Left colon (tissue), 2 donors: ENCODE results near the gene BORCS5. TPM values are rescaled to one million over a fixed set of nuclear protein-coding genes. Genes with fewer than 3 reads are reported as not detected.
"Not testable (repeated sequence)": the region's sequence is repeated elsewhere in the genome, so short reads cannot be mapped to it uniquely, and the experiment has no call there.

Experiments used
- ATAC-seq: fragments of 200-7000 bp; cut with Tn5 transposase; one replicate; pipeline ENCODE4 v1.9.1; 2020; ENCODE audit warnings: mild to moderate bottlenecking, moderate library complexity
- DNase-seq, 2 donors: peaks; one replicate each; pipeline ENCODE4 v3.0.0-alpha.2; 2020
- intact Hi-C, 2 donors: fragments of 100-400 bp; cut with DNase I in 1 of 2; cut with micrococcal nuclease in 1 of 2; formaldehyde crosslinking; loops; one replicate each; pipeline versions ENCODE4 v1.11.2 to v1.14.0; 2022; cut with DNase I, micrococcal nuclease
- total RNA-seq, 2 donors: library from RNA; stranded (reverse); fragmentation: NEBNext Ultra II Directional; extraction: Animal tissue kit (Norgen Biotek cat#: 25700); gene quantifications; one replicate each; pipeline ENCODE4 v1.2.1, GENCODE V29; 2021
- donor health status: DM: no; HTN: no; CAD: no.
- donor health status: DM: yes; HTN: yes; CAD: no.

Gene BORCS5
- total RNA-seq, 2 donors from 2014 or later = 12.2 to 13.8 TPM

GRCh38 chr12:12349711-12350665 is 6.9 kb upstream of the BORCS5 start, which contains the start of gene MANSC1:
TSS of gene MANSC1 (minus strand) at chr12:12350242. CDS start at chr12:12343314, 6,928 bp downstream.
- peak; percentile 76 for ATAC-seq
- intact Hi-C loops = no loop called here

GRCh38 chr12:12350868-12351463 is 5.9 kb upstream of the BORCS5 start:
- ATAC-seq (peak; percentile 77), DNase-seq (no peak)
- intact Hi-C loops = no loop called here

More at GRCh38 chr12:12349711-12350665, 6.9 kb upstream of the BORCS5 start, which contains the start of gene MANSC1:
- peak; percentile 80 to 85 for DNase-seq

GRCh38 chr12:12351468-12352185 is 5.3 kb upstream of the BORCS5 start:
- DNase-seq, intact Hi-C loops, ATAC-seq: not testable (repeated sequence)

DNA sequence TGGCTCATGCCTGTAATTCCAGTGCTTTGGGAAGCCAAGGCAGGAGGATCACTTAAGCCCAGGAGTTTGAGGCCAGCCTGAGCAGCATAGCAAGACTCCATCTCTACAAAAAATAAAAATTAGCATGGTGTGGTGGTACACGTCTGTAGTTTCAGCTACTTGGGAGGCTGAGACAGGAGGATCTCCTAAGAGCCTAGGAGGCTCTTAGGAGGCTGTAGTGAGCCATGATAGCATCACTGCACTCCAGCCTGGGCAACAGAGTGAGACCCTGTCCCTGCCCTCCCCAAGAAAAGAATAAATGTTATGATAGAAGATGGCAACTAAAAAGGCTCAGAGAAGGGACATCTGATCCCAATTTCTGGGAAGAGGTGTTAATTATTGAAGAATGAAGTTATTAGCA is 3.6 kb upstream of the BORCS5 start:
- ATAC-seq = no peak
- intact Hi-C loops = no loop called here
- DNase-seq = no peak

DNA sequence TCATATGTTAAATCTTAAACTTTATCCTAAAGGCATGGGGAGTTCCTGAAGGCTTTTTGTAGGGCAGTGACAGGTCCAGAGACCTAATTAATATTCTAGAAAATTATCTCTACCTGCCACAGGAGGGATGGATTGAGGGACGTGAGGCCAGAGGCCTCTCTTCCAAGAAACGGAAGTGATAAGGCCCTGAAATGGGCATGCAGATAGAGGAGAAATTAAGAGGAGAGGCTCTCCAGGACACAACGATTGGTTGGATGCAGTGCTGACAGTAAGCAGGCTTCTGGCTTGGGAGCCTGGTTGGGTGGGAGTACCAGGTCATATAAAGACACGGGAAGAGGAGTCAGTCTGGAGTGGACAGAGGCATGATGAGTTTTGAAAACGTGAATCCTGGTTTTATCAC is 3.1 kb upstream of the BORCS5 start:
- no peak for DNase-seq
- intact Hi-C loops = no loop called here
- no peak for ATAC-seq

DNA sequence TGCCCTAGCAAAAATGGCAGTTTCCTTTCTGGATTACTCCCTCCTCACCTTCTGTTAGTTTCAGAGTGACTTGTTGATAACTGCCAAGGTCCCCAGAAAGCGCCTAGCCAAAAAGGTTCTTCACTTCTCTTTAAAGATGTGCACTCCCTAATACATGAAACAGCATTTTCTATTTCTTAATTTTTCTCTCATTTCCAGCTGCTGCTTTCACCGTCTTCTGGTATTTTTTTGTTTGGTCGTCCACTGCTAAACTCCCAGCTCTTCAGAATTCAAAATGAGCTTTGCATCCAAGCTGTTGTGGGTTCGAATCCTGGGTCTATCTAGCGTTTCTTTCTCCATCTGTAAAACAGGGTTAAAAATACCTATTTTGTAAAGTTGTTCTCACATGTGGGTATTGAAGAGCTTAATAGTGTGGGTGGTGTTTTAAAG is 397 bp upstream of the BORCS5 start:
- ATAC-seq = no peak
- DNase-seq = no peak
- intact Hi-C loops = no loop called here

- intact Hi-C loops = no loop called here
- DNase-seq = no peak
- no peak for ATAC-seq
Observed at GRCh38 chr12:12357719-12358461, 1.0 kb downstream of the BORCS5 start.

GRCh38 chr12:12358528-12358927 is 1.6 kb downstream of the BORCS5 start:
- DNase-seq = no peak
- ATAC-seq = no peak
- intact Hi-C loops = no loop called here

DNA sequence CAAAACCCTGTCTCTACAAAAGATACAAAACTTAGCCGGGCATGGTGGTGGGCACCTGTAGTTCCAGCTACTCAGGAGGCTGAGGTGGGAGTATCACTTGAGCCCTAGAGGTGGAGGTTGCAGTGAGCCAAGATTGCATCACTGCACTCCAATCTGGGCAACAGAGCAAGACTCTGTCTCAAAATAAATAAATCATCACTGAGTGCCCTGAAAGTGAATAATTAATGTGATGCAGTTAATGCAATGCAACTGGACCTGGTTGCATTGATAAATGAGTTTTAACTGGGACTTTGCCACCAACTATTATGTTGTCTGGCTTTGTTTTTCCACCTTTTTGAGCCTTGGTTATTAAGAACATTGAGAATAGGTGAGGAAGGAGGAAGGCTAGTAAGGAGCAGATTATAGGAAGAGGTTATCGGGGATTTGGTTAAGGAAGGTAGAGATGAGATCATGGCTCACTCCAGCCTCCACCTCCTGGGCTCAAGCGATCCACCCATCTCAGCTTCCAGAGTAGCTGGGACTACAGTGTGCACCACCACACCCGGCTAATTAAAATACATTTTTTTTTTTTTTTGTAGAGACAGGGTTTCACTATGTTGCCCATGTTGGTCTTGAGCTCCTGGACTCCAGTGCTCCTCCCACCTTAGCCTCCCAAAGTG is 8.0 kb downstream of the BORCS5 start:
- intact Hi-C loops = no loop called here
- DNase-seq (no peak), ATAC-seq (peak; percentile 22)

DNA sequence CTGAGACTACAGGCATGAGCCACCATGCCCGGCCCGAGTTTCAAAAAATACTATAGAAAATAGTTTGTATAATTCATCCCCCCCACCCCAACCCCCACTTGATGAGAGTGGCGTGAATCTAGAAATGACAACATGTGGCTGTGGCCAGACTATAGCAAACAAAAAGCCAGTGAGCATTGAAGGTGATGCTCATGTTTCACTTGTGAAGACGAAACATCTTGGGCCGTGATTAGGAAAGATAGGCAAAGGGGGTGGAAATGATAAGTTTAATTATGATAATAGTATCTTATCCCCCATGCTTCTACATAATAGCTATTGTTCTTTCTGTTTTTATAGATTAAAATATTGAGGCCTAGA is 8.5 kb downstream of the BORCS5 start:
- no peak for ATAC-seq
- DNase-seq = no peak
- intact Hi-C loops = no loop called here

- intact Hi-C loops = no loop called here
- DNase-seq = no peak
- ATAC-seq = no peak
Observed at GRCh38 chr12:12365931-12366431, 9.1 kb downstream of the BORCS5 start.

DNA sequence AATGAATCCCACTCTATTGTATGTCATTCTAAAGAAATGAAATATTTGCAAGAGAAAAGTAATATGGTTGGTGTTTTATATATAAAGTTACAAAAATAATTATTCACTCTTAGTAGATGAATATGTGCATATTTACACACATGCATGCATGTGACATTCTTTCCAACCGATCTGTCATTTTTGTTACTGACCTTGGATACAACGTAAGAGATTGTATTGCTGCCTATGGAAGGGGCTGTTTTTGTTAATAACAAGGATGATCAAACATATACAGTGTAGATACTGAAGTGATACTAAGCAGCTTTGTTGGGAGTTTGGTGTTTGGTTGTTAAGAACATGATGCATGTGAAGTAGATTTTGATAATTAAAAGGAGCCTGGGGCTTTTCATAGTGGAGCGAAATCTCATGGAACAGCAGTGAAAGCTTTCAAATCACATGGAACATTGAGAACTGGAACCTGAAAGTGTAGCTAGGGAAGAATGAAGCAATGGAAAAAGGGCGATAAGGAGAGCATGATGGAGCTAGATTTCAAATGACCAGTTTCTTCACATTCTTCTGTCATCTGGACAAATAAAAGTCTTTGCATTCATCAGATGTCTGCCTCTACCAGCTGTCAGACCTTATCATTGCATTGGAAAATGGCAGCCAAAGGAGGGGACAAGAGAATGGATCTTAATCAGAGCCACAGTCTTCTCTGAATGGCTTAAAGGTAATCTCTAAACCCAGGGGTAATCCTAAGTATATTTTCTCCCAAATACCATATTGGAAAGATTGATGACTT is 10.0 kb downstream of the BORCS5 start:
- ATAC-seq (no peak), DNase-seq (no peak)
- intact Hi-C loops = no loop called here

GRCh38 chr12:12367482-12367998 is 10.7 kb downstream of the BORCS5 start:
- no peak for ATAC-seq
- intact Hi-C loops = no loop called here
- no peak for DNase-seq

DNA sequence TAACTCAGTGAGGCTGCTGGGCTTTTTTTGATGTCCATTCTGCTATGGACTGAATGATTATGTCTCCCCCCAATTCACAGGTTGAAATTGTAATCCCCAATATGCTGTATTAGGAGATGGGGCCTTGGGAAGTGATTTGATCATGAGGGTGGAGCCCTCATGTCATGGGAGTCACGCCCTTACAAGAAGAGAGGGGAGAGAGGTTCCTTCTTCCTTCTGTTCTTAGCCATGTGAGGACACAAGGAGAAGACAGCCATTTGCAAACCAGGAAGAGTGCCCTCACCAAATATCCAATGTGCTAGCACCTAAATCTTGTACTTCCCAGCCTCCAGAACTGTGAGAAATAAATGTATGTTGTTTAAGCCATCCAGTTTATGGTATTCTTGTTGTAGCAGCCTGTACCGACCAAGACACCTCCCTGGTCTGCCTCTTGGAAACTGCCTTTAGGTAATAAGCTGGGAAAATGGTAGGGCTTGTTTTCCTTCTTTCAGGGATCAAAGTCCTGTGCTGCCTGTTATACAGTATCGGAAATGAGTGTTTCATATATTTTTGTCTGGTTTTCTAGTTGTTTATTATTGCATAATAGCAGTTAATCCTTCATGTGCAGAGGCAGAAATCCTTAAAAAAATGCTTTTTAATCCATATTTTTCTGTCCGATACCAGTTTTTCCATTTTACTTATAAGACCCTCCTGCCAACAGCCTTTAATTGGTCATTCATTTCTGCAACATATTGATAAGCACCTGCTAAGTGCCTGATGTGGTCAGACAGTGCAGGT is 16.3 kb downstream of the BORCS5 start:
- DNase-seq (no peak), ATAC-seq (peak; percentile 83)
- intact Hi-C loops = loop anchor here in 1 of 2 donors (10.0 kb wide), 1 partner anchor 192 kb away; the partner anchor contains the start of gene DUSP16

DNA sequence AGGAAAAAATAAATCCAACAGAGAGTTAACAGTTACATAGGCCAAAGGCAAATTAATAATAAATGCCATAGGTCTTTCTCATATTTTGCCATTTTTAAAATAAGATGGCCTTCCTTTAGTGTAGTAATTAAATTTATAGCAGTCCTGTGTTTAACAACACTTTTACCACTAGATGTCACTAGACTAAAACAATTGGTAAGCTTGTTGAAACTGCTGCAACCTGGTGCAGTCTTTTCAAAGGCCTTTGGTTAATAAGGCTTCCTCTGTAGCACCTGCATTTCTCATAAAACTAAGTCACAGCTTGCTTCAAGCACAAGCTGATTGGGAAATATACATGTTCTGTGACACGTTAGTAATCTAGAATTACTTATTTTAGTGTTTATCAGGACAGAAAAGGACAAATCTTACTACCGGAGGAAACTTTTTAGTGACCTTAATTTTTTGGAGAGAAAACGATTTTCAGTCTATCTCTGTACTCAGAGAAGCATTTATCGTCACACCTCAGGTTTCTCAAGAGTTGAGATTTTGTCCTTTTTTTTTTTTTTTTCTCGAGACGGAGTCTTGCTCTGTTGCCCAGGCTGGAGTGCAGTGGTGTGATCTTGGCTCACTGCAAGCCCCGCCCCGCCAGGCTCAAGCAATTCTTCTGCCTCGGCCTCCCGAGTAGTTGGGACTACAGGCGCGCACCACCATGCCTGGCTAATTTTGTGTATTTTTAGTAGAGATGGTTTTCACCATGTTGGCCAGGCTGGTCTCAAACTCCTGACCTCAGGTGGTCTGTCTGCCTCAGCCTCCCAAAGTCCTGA is 20.0 kb downstream of the BORCS5 start:
- ATAC-seq = peak; percentile 70
- DNase-seq = no peak
- intact Hi-C loops = loop anchor here in 1 of 2 donors (5.0 to 10.0 kb wide), 2 partner anchors 188 to 325 kb away; partner anchors contain the start of gene DUSP16
